GM18511 (cell line): Measurements from ENCODE around the gene LMAN2.
"Not testable (repeated sequence)": the region's sequence is repeated elsewhere in the genome, so short reads cannot be mapped to it uniquely, and the experiment has no call there.

Source experiments
- ATAC-seq: cut with Tn5 transposase; IDR thresholded peaks from one replicate; pipeline ENCODE4 v1.9.1; 2021; ENCODE audit warnings: mild to moderate bottlenecking, moderate library complexity; ENCODE audit not compliant: unreplicated experiment

Gene LMAN2

DNA sequence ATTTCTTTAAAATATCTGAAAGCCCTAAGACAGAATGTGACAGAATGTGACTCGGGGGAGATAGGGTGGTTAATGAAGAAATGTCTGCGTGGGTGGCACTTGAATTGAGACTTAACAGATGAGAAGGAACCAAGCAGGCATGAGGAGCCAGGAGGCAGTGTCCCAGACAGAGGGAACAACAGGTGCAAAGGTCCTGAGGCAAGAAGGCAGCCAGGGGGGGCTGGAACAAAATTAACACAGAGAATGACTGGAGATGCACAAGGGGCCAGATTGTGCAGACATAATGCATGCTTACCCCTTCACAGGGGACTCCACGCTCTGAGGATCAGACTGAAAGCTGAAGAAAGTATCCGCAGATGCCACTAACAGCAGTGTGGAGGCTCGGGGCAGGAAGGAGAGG, 1.7 kb downstream of the LMAN2 start:
- no peak for ATAC-seq

DNA sequence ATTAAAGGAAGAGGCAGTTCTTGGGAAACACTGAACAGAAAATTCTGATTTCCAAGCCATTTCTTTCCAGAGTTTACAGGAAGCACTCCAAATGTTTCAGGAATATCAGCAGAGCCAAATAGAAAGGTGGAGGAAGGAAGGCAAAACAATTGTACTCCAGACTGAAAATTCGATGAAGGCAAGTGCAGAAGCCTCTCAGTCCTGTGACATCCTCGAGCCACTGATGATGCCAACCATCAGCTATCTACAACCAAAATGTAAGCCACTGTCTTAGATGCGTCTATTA, 2.2 kb downstream of the LMAN2 start:
- no peak for ATAC-seq

DNA sequence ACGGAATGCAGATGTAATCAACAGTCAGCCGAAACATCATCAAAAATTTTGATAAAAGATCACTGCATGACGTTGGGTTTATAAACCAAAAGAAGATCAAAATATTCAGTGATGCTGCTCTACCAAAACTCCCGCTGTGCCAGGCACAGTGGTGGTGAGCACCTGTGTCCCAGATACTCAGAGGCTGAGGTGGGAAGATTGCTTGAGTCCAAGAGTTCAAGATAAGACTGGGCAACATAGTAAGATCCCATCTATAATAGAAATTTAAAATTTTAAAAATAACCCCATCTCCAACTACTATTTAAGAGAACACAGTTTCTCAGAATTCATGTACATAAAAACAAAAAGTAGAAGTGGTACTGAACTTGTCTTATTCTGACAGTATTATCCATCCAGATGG, 3.8 kb downstream of the LMAN2 start:
- no peak for ATAC-seq

DNA sequence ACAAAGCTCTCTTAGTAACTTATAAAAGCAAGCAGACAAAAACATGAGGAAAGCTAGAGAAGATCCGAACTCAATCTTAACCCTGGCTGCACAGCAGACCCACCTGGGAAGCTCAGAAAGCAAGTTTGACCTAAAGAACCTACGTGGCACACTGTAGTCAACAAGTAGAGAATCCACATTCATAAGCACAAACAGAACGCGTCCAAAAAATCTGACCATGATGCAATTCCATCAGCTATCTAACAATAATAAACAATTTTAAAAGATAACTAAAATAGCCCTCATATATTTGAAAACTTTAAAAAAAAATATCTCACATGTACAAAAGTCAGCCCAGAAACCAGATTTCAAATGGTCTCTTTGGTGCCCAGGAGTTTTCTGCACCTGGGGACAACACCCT, 4.6 kb downstream of the LMAN2 start:
- no peak for ATAC-seq

DNA sequence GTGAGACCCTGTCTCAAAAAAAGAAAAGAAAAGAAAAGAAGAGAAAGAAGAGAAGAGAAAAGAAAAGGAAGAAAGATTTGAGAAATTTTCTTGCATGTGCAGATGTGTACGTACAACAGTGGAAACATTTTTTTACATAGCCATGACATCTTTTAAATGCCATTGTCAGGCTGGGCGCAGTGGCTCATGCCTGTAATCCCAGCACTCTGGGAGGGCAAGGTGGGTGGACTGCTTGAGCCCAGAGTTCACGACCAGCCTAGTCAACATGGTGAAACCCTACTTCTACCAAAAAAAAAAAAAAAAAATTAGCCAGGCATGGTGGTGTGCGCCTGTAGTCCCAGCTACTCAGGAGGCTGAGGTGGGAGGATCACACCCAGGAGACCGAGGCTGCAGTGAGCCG, 6.6 kb downstream of the LMAN2 start:
- no peak for ATAC-seq

DNA sequence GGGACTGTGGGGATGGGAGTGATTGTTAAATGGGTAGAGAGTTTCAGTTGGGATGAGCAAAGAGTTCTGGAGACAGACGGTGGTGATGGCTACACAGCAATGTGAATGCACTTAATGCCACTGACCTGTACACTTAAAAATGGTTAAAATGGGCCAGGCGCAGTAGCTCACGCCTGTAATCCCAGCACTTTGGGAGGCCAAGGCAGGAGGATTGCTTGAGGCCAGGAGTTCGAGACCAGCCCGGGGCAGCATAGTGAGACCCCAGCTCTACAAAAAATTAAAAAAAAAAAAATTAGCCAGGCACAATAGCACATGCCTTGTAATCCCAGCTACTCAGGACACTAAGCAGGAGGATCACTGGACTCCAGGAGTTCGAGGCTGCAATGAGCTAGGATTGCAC, 7.7 kb downstream of the LMAN2 start:
- ATAC-seq = no peak

DNA sequence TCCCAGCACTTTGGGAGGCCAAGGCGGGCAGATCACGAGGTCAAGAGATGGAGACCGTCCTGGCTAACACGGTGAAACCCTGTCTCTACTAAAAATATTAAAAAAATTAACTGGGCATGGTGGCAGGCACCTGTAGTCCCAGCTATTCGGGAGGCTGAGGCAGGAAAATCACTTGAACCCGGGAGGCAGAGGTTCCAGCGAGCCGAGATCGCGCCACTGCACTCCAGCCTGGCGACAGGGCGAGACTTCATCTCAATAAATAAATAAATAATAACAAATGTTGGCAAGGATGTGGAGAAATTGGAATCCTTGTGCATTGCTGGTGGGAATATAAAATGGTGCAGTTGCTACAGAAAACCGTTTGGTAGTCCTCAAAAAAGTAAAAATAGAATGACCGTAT, 8.5 kb downstream of the LMAN2 start:
- ATAC-seq = not testable (repeated sequence)

DNA sequence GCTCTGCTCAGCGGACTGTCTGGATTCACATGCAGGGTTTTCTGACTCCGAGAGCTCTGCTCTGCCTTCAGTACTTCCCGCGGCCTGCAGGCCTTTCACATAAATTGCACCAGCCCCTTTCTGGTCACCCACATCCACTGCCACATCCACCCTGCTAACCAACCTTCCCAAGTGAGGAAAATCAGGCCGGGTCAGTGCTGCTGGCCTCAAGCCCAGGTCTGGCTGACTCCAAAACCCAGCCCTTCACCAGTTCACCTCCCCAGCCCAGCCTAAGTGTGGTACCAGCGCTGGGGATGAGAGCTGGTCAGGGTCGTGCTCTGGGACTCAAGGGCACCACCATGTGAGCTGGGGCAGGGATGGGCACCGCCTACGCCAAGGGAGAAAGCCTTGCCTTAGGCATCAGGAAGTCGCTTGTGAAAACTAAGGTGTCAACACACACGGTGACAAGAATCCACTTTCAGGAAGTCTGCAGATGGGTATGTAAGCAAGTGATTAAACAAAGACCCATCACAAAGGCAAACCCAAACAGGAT, 12.3 kb downstream of the LMAN2 start:
- no peak for ATAC-seq

DNA sequence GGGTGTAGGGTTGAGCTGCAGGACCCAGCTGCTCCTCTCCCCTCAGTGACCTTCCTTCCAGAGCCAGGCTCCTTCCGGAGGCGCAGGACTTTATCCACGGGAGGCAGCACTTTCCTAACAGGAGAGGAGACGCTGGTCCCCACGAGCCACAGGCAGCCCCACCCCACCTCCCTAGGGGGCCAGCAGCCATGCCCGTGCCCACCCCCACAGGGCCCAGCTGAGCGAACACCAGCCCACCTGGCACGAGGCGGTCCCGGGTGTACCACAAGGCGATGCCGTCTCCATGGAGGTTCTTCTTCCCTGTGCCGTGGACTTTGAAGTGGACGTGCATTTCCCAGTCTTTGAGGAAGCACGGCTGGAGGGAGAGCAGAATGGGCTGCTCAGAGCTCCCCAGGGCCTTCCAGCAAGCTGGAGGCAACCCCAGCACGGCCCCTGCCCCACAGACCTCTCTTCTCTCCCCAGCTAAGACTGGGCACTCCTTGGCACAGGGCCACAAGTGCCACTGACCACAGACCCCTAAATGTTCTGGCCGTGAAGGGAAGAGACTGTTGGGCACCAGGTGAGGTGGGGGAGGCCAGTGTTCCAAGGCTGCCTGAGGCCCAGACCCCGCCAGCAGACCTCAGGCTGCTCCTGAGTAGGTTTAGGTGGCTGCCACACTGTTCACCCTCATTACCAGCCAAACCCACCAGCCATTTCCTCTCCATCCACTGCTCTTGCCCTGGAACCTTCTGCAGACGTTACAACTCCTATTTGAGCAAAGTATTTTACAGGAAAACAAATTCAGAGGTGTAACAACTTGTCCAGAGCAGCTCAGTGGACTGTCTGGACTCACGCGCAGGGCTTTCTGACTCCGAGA, 13.0 kb downstream of the LMAN2 start:
- ATAC-seq = no peak

DNA sequence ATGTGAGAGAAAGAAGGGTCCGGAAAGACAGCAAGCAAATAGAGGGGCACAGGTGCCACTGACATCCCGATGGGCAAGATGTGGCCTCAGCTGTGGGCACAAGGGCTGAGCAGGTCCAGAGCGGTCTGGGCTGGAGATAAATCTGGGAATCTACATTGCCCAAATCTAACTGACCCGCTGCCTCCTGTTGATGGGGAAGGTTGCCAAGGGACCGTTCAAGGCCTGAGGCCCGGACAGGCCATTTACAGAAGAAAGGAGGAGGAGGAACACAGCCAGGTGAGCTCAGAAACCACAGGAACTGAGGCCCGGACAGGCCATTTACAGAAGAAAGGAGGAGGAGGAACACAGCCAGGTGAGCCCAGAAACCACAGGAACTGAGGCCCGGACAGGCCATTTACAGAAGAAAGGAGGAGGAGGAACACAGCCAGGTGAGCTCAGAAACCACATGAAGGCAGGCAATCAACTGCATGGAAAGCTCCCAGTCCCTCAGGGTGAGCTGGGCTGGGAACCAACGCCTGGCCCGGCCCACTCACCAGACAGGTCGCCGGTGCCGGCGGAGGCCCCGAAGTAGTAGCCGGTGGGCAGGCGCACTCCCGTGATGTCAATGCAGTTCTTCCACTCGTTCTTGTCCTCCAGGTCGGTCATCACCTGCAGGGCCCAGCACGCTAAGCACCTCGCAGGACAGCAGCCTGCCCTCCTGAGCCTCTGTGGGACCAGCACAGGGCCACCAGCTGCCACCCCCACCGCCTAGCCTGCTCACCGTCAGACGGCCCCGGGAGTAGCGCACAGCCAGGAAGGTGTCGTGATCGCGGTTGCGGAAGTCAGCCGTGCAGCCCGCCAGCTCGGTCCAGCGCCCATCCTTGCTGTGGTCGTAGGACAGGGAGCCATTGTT, 14.6 kb downstream of the LMAN2 start:
- ATAC-seq = no peak

DNA sequence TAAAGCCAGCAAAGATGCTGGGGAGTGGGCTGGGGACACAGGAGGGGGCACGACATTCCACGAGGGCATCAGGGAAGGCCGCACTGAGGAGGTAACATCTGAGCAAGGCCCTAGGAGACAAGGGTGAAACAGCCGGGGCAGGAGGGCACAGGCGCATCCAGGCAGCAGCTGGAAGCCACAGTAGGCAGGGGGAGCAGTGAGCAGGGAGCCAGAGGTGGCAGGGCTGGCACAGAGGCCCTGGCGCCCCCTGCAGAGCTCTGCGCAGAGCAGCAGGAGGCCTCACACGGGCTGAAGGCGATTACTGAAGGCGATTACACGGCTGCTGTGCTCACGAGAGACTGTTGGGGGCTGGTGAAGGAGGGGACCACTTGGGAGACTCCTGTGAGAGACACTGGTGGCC, 15.4 kb downstream of the LMAN2 start:
- ATAC-seq = no peak

DNA sequence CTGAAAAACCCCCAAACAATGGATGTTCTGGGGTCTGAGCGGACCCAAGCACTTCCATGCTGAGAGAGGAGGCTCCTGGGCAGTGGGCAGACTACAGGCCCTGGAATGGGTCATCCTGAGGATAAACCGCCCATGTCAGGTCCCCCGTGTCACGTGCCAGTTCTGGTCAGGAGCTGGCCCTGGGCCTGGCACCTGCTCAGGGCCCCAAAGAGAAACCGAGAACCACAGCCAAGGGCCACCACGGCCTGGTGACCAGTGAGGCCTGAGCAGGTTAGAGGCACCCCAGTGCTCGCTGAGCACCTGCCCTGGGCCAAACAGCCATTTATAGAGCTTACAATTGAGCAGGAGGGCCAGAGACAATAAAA, 15.8 kb downstream of the LMAN2 start:
- ATAC-seq = no peak

DNA sequence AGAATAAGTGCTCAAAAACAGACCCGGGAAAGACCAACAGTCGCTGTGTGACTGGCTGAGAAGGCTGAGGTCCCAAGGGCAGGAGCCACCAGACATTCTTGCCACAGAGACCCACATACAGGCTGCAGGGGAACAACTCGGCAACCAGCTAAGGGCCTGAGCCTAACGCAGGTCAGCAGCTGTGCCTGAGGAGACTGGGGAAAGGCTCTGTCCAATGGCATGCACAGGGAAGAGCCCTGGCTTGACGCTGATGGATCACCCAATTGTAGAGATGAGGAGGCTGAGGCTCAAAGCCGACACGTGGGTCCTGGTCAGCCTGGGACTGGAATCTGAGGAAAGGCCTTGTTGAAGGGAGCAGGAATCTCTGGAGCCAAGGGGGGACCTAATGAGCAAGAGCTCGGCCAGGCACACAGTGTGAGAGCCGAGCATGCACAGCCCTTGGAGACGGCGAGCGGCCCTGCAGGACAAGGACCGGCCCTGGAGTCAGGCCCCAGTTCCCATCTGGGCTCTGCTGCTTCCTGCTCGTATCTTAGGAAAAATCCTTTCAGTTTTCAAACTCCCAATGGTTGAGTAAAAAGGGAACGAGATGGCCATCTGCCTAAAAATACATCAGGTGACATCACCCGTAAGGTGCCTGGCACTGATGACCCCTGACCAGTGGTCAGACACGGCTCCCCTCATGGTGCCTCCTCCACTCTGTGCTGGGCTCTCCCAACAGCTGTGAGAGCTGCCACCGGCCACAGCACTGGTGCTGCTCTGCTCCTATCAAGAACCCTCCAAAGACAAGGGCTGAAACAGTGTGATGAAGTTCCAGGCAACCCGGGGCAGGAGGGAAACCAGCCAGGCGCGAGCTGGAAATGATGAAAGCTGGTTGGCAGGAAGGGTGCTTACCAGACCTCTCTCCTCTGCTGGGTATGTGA, 16.4 kb downstream of the LMAN2 start:
- ATAC-seq = no peak

DNA sequence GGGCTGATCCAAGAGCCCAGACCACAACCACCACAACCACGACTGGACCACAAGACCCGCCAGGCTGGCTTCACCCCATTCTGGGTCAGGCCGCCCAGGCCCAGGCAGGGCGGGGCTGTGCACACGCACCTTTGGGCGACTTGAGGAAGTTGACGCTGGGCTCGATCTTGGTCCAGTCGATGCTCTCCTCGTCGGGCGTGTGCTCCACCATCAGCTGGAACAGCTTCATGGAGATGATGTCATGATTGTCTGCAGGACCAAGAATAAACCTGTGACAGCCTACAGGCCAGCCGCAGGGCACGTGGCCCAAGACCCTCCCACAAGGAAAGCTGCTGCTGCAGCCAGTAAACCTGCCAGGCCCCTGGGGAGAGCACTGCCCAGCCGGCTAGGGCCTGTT, 17.3 kb downstream of the LMAN2 start:
- no peak for ATAC-seq

DNA sequence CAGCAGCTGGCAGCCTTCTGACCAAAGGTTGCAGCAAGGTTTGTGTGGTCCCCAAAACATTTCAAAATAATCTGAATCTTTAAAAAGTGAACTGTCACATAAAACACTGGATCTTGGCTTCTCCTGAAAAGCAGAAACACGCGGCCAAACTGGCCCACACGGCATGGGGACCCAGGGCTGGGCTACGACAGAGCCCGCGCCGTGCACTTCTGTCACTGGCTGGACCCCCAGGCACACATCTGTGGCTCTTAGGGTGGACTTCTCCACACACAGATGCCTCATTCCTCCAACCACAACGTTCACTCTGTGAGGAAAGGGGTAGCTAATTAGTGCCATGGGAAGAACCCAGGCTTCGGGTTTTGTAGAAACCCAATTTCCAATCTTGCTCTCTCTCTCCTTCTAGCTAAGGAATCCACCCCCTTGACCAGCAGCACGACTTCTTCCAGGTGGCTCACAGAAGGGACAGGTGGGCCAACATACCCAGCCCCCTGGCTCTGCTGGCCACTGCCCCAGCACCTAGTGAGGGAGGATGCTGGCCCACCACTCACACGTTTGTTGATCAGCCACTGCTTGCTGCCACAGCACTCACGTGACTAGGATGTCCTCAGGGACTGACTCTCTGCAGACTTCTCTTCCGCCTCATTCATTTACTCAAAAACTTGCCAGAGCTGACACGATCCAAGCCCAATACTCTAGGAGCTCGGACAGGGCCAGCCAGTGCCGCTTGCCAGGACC, 17.9 kb downstream of the LMAN2 start:
- ATAC-seq = no peak

DNA sequence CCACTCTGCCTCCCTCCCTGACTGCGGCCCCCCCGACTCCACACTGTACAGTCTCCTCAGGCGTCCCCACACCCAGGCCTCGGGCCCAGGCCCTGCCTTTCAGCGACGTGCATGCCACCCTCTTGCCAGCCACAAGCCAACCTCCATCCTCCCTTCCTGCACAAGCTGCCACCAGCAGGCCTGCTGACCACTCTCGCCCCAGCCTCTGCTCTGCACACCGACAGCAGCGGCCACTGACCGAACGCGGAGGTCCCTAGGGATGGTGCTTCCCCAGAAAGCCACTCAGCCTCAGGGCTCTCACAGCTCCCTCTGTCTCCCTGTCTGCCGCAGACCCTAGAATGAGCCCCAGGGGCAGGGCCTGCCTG, 18.6 kb downstream of the LMAN2 start:
- no peak for ATAC-seq

DNA sequence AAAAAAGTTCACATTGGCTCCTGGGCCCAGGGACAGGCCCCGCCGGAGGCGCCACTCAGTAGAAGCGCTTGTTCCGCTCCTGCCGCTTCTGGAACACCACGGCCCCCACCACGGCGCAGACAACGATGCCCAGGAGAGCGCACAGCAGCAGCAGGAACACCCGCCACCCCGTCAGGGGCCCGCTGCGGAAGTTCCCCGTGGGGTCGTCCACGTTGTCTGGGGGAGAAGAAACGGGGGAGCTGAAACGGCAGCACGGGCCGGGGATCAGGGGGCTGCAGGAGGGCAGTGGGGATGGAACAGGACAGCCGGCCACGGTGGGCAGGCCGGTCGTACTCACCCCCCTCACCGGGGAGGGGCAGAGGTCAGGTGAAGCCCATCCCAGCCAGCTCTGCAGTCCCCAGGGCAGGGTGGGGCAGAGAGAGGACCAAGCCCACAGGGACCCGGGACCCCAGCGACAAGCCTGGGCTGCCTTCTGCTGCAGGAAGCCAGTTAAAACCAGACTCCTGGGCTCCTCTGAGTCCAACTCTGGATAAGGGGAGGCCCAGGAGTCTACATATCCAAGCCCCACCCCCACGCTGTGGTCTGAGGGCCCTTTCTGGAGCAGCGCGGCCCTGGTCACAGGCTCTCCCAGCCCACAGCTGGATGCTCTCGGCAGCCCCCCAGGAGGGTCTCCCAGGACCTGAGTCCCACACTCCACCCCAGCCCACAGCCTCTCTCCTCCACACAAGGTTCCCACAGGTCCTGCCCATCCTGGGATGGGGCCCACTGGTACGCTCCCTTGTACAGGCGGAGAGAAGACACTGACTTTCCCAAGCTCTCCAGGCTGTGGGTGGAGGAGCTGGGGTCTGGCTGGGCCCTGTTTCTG, 19.2 kb downstream of the LMAN2 start:
- ATAC-seq = no peak

DNA sequence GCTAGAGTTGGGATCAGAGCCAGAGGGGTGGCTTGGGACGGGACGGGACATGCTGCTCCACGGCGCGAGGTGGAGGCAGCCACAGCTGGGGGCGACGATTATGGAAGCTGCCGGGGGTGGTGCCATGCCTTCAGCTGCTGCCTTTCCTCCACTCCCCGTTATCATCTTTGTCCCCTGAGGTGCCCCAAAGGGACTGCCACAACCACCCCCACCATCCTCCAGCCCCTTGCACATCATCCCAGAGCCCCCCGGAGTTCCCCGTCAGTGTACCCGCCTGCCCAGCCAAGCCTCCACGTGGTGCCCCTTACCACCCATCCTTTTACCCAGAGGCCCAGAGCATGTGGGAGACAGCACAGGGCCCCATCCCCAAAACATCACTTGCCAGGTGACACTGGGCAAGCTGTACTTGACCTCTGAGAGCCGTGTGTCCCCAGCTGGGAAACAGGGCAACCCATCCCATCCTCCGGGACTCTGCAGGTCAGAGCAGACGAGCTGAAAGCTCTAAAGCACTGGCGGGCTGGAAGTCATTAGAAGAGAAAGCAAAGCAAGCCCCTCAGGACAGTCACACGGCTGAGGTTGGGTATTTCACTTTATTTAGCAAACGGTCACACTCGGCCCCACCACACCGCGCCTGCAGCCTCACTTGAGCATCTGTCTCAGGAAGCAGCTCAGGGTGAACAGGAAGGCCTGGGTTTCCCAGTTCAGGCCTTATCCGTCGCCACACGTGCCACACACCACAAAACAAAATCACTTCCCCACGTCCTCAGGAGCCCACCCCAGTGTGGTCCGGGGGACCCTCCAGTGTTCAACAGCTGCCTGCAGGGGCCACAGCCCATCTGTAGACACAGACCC, 20.3 kb downstream of the LMAN2 start:
- ATAC-seq = no peak

DNA sequence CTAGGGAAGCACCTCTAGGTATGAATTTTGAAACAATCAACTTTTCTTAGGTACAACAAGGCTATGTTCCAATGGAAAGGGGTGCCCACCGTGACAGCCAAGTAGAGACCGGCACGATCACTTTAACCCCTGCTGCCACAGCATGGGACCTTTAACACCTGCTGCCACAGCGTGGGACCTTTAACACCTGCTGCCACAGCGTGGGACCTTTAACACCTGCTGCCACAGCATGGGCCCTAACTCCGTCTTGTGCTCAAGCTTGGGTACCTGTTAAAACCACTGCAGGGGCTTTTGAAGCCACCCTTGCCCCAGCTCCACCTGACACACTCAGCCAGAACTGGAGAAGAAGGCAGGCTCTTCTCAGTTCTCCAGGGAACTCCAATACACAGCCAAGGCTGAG, 21.6 kb downstream of the LMAN2 start:
- no peak for ATAC-seq
